GM19438 (cell line): Measurements from ENCODE around the gene ITPRID2.

ENCODE experiments used
- ATAC-seq: cut with Tn5 transposase; IDR thresholded peaks from one replicate; pipeline ENCODE4 v1.9.1; 2021; ENCODE audit warnings: low read depth; ENCODE audit not compliant: unreplicated experiment

ITPRID2 gene

GRCh38 chr2:181879295-181879694 is 12.2 kb upstream of the ITPRID2 start:
- ATAC-seq: no peak

DNA sequence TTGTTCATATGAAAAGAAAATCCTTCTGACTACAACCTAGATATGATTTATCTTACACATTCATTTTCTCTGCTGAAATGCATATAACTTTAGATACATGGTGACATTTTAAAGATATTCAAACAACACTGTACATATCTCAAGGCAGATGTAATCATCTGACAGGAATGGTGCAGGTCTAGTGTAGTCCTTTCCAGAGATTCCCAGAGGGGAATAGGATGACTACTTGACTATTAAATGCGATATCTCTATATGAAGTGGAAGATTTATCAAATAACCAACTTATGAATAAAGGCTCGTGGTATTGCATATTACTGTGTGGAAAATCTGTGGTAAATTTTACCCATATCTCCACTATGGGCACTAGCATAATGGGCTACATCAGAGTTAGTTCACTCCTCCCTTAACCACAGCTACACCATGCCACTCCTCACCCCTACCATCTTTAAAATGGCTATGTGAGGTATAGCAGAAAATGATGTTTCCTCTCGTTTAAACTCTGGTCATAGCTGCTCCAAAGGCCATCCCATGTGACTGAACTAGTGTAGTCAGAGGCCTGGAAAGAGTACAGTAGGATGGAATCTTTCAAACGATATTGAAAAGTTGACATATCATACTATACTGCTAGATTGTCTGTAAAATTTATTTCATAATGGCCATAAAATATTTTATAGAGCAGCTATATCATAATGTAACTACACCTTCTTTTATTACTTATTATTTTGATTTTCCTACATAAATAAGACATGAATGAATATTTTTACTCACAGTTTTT is 9.1 kb upstream of the ITPRID2 start:
- no peak for ATAC-seq

GRCh38 chr2:181884601-181885000 is 6.9 kb upstream of the ITPRID2 start:
- no peak for ATAC-seq

GRCh38 chr2:181885096-181885495 is 6.4 kb upstream of the ITPRID2 start:
- no peak for ATAC-seq

GRCh38 chr2:181886192-181886591 is 5.3 kb upstream of the ITPRID2 start:
- no peak for ATAC-seq

DNA sequence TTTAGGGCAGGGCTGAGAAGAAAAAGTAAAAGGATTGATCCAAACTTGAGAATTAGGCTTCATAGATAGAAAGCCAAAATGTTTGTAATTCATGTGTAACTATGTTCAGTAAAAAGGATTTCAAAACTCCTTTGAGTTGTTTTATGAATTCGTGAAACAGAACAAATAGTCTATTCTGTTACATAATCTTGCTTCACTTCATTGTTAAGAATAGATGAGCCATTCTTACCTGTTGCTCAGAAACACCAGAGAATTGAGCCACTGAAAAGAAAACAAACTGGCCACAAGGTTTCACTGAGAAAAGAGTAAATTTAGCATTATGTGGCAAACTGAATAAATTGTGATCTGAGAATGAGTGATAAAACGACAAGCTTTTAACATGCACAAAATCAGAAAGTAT is 4.5 kb upstream of the ITPRID2 start:
- ATAC-seq: no peak

DNA sequence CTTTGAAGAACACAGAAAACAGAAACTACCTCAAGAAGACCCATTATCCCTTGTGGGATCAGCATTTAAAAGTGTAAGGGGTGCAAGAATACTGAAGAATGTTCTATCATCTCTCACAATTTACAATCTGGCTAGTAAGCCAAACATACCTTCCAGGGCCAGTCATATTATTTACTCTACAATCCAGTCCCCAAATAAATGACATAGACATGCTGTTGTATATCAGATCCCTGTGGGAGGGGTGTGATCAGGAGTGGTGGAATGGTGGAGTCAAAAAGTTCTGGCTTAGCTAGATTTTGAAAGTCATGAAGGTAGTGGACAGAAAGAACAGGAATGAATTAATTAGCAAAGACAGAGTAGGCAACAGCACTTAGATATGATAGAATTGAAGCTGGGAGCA is 1.8 kb upstream of the ITPRID2 start:
- no peak for ATAC-seq

- no peak for ATAC-seq
Observed at GRCh38 chr2:181890271-181890670, 1.3 kb upstream of the ITPRID2 start.

GRCh38 chr2:181891966-181892798 is 652 bp downstream of the ITPRID2 start:
- peak; percentile 61 for ATAC-seq

DNA sequence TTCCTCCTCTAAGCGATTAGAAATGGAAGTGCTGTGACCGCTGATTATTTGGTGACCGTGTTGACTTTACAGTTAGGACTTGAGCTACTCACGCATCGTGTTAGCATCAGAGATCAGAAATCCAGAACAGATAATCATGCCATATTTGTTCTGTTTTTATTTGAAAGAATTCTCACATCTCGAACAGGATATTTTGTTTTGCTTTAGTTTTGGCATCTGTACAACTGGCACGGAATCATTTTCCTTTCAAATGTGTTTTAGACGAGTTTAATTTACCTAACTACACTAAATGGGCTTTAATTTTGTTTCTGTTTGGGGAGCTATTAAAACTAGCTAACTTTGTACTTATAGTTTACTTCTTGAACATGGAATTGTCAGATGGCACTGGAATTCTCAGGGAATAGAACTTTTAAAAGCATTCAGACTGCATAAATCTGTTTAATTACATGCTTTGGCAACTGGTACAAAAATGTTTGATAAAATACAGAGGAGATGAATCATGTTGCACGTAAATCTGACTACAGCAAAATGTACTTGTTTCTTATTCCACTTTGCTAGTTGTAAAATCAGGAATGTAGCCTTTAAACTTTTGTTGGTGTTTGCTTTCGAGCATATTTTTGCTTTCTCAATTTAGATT is 1.4 kb downstream of the ITPRID2 start:
- no peak for ATAC-seq

- no peak for ATAC-seq
Observed at GRCh38 chr2:181894381-181894780, 2.9 kb downstream of the ITPRID2 start.

GRCh38 chr2:181895818-181896217 is 4.3 kb downstream of the ITPRID2 start:
- no peak for ATAC-seq

DNA sequence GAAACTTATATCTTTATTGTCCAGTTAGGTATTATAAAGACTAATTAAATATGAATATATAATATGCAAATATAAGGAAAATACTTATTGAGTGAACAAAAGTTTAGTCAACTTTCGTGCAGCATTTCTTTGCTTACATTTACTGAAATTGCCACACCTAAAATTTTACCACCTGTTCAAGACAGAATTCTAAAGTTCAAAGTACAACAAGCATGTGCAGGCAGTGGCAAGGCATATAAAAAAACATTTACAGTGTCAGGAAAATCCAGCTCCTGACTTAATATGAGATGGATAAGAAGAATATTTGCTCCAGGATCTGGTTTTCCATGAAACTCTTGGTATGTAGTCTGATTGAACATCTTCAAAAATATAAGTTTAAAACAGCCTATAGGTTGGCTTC is 4.8 kb downstream of the ITPRID2 start:
- ATAC-seq: no peak

DNA sequence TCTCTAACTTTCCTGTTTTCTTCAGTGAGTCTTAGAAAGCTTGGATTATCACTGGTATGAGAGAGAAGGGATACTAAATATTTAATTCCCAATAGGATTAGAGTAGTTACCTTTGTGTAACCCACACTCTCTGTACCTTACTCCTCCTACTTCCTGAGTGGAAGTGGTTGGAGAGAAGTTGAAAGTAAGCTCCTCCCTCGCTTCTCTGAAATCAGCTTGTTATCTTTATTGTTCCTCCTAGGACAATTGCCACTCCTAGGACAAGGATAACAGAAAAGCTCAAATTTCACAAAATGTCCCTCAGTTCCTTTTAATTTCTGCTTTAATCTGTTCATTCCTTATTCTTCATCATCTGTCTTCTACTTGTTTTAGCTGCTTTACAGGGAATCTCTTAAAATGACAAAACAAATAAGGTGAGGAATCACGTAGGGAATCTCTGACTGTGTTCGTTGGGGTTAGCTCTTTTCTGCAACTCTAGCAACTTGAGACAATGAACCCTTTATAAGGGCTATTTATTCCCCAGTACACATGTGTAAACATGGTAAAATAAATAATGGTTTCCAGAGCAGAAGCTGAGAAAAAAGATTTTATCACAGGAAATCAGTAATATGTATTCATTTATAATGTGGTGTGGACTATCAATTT is 8.6 kb downstream of the ITPRID2 start:
- no peak for ATAC-seq

DNA sequence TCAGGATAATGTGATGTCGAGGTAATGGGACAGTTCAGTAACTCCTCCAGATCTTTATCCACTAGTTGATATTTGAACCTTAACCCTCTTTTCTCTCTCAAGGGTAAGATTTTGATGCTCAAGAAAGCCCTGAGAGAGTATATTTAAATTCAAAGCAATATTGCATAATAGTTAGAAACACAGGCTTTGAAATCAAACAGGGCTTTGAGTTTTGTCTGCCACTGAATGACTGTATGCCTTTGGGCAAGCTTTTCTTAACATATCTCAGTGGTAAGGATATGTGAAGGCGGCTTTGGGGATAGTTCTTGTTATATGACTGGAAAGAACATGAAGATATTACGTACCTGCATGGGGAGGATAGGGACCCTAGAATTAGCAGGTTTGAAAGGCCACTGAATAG is 11.1 kb downstream of the ITPRID2 start:
- ATAC-seq: no peak

- no peak for ATAC-seq
Observed at GRCh38 chr2:181904022-181904632, 12.6 kb downstream of the ITPRID2 start.

GRCh38 chr2:181907057-181907456 is 15.5 kb downstream of the ITPRID2 start:
- ATAC-seq: no peak

GRCh38 chr2:181907635-181908034 is 16.1 kb downstream of the ITPRID2 start:
- ATAC-seq: no peak

DNA sequence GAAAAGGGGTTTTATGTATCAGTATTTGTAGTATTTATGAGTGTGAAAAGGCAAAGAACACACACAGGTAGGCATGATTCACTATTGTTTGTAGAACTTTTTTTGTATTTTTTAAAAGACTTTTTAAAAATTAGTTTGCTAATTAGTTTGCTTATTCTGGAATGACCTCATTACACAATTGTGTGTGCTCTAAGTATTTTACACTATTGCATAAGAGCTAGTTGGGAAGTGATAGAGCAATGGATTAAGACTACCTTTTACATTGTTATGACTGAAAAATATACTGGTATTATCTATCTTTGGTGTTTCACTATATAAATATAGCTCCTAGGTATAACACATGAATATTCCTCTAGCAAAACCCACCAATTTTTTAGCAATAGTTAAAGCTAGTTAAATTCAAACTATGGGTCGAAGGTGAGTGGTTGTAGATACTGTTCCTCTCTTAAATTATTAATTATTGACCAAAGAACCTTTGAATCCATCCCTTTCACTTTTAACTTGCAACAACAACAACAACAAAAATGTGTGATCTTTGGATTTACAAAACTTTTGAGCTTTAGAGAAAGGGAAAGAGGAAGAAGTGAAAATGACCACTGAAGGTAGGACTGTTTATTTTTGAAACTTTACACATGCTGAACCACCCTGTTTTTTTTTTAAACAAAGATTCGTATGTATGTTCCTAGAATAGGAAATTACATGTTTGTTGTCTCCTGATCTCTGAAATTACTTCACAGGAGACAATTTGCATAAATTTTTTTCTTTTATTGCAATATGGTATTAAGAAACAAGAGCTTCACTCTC is 18.7 kb downstream of the ITPRID2 start:
- no peak for ATAC-seq

DNA sequence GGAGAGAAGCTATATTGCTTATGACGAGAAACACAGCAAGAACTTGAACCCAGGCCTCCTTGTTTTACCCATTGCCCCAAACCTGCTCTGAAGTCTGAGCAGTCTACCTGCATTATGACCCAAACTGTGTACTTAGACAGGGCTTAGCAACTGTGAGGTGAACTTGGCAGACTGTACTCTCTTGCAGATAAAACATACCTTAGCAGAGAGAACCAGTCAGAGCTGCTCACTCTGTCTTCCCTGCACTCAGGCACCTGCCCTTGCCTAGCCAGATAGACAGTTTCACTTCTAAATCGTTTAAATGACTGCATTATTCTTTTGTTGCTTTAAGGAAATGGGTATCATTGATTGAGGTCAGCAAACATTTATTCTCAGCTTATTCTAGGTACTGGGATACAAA is 20.3 kb downstream of the ITPRID2 start:
- ATAC-seq: no peak
